ENCODE data around the gene RAB5A.
"Not testable (repeated sequence)": the region's sequence is repeated elsewhere in the genome, so short reads cannot be mapped to it uniquely, and the experiment has no call there.

RAB5A gene

DNA sequence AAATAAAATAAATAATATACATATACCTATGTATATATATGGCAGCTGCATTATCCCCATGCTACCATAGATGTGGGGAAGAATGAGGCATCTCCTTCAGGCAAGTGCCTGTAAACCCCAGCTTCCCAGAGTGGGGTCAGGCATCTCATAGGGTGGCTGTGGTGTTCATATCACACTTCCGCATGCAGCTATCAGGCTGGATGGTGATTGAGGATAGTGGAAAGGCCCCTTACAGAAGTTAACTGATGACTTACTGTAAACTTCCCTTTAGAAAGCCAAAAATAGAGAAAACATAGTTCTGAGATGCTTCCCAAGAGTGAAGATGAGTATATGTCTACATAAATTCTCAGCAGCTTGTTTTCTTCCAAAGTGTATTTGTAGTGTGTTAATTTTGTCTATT, 68.6 kb downstream of the RAB5A start:
- DNase-seq (ENCODE audit: extremely low spot score): no peak
- CTCF ChIA-PET: no interaction called here
- POLR2A ChIA-PET: no interaction called here
- TF ChIP-seq CTCF (IDR thresholded peaks at IDR 0.05; ENCODE audit: control extremely low read depth, extremely low read depth, low read depth, missing control alignments): no peak

DNA sequence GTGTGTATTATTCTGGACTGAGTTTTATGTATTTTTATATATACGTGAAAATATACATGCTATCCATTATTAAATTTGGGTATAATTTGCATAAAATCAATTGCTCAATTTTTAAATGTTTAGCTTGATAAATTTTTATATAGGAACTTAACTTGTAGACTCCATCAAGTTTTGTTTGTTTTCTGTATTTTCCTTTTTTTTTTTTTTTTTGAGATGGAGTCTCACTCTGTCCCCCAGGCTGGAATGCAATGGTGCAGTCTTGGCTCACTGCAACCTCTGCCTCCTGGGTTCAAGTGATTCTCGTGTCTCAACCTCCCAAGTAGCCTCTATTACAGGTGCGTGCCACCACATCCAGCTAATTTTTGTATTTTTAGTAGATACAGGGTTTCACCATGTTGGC, 69.2 kb downstream of the RAB5A start:
- DNase-seq (ENCODE audit: extremely low spot score); POLR2A ChIA-PET; CTCF ChIA-PET: not testable (repeated sequence)

- ChIA-PET CTCF (interaction anchor here (1.0 kb wide), 1 partner anchor 17 kb away, joined by 3 read pairs; no protein-coding TSS in a partner anchor), POLR2A (no interaction called here)
- DNase-seq (ENCODE audit: extremely low spot score): no peak
- TF ChIP-seq CTCF (IDR thresholded peaks at IDR 0.05; ENCODE audit: control extremely low read depth, extremely low read depth, low read depth, missing control alignments): no peak
These were observed 76.2 kb downstream of the RAB5A start for GRCh38 chr3:20022954-20023622.

DNA sequence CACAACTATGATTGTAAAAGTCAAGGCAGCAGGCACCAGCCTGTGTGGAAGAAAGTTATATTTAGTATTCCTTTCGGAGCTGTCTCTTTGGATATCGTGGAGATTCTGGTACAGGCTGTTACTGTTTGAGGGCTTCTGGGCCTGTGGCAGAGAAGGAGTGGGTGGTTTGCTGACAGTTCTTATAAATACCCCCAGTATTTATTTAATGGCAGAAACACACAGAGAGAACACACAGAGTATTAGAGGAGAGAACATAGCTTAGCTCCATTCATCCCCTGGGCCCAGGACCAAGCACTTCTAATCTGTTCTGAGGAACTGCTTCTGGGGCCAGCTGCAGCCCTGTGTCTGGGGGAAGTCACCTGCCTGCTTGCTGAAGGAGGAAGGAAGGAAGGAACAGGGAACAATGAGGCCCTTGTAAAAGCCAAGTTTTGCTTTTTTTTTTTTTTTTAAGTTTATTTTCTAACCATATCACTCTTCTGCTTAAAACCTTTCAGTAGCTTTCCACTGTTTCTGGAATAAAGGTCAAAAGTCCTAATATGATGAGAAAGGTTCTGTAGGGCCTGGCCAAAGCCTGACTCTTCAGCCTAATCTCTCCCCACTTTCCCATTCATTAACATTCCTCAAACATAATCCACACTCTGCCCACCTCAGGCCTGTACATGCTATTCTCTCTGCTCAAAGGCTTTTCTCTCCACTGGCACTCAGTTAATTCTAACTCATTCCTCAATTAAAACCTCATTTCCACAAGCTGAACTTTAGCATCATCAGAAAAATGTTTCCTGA, 76.9 kb downstream of the RAB5A start:
- ChIA-PET POLR2A (no interaction called here), CTCF (interaction anchor here (1.0 kb wide), 1 partner anchor 17 kb away, joined by 3 read pairs; no protein-coding TSS in a partner anchor)
- no peak for TF ChIP-seq CTCF (IDR thresholded peaks at IDR 0.05; ENCODE audit: control extremely low read depth, extremely low read depth, low read depth, missing control alignments)
- DNase-seq (ENCODE audit: extremely low spot score): no peak

DNA sequence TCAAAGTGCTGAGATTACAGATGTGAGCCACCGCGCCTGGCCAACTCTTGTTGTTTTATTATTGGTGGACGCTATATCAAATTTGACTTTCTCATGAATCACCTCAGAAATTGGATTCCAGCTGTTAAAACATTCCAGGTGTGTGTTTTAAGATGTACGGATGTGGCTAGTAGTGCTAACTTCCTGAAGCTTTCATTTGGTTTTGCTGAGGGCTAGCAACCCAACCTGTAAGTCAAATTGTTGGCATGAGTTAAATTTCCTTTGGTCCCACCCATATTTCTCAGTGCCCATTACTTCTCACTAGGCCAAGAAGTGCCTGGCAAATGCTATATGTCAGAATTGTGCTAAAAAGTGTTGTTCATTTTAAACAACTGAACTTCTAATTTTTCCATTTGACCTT, 80.2 kb downstream of the RAB5A start:
- no peak for DNase-seq (ENCODE audit: extremely low spot score)
- POLR2A ChIA-PET: no interaction called here
- CTCF ChIA-PET: interaction anchor here (1.2 to 1.3 kb wide), 2 partner anchors 14 to 18 kb away, joined by 3 read pairs; no protein-coding TSS in a partner anchor
- no peak for TF ChIP-seq CTCF (IDR thresholded peaks at IDR 0.05; ENCODE audit: control extremely low read depth, extremely low read depth, low read depth, missing control alignments)

DNA sequence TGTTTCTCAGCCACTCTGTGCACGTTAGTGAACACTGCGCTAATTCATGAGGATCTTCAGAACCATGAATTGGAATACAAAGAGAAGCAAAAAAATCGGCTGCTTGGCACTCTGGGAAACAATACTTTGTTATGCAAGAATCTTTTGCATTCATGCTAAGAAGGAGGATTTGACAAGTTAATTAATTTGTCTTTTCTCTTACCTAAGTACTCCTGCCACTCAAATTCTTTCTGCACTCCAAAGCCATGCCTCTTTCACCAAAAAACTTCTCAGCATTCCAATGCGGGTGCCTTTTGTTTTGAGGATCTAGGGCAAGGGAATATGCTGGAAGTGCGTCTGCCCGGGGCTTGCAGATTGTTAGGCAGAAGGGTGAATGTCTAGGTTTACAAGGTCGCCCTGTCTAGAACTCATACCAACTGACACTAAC, 82.0 kb downstream of the RAB5A start:
- no peak for TF ChIP-seq CTCF (IDR thresholded peaks at IDR 0.05; ENCODE audit: control extremely low read depth, extremely low read depth, low read depth, missing control alignments)
- ChIA-PET POLR2A (no interaction called here), CTCF (no interaction called here)
- DNase-seq (ENCODE audit: extremely low spot score): no peak

- DNase-seq (ENCODE audit: extremely low spot score); CTCF ChIA-PET; POLR2A ChIA-PET: not testable (repeated sequence)
These were observed 85.0 kb downstream of the RAB5A start for GRCh38 chr3:20031939-20032338.

Measured in GM10248 (cell line).